Measurements from ENCODE around the gene ERC2. TPM values are rescaled to one million over a fixed set of nuclear protein-coding genes. Genes with fewer than 3 reads are reported as not detected.

Gene ERC2
- total RNA-seq, 3 donors from 2014 or later (not counting 1 experiment from before 2014, with no cell fraction given) = not detected

- 60% methylated on average over 11 of the region's 11 CpGs for WGBS (ENCODE audit: insufficient coverage)
- H3K4me1 ChIP-seq (ENCODE audit: control insufficient read depth, insufficient read depth, low read length) = no peaks in the 10 kb centered on the region
- Mint-ChIP-seq H3K4me1 (no peaks in the 10 kb centered on the region), H3K4me3 (no peak overlapping the region), H3K27me3 (ENCODE audit: low read depth in 2 of 2) (peaks cover 0 to 2% of the 10 kb centered on the region in 2 donors), H3K27ac (no peak overlapping the region), H3K36me3 (peaks cover 5% of the 10 kb centered on the region), H3K9me3 (peaks cover 2 to 8% of the 10 kb centered on the region in 2 donors)
- H3K27me3 ChIP-seq (ENCODE audit: control insufficient read depth, insufficient read depth, low read length) = no peaks in the 10 kb centered on the region
- ATAC-seq = no peak
- DNase-seq = no peak
- H3K4me3 ChIP-seq (ENCODE audit: low read length) = no peak overlapping the region
- no peaks in the 10 kb centered on the region for H3K36me3 ChIP-seq (ENCODE audit: control insufficient read depth, insufficient read depth, low read length)
- H3K27ac ChIP-seq (ENCODE audit: low read length) = no peak overlapping the region
- intact Hi-C loops (cut with micrococcal nuclease) = no loop called here
- no peaks in the 10 kb centered on the region for H3K9me3 ChIP-seq (ENCODE audit: control insufficient read depth, insufficient read depth, low read length)
- no peak for TF ChIP-seq CTCF (IDR thresholded peaks at IDR 0.05)
Measured at GRCh38 chr3:55554634-55555425, 913.4 kb downstream of the ERC2 start.

GRCh38 chr3:55551644-55552043, 916.6 kb downstream of the ERC2 start:
- Mint-ChIP-seq H3K27ac (no peak overlapping the region), H3K36me3 (peaks cover under 1% of the 10 kb centered on the region), H3K9me3 (peaks cover 0 to 2% of the 10 kb centered on the region in 2 donors), H3K4me3 (no peak overlapping the region), H3K4me1 (no peaks in the 10 kb centered on the region), H3K27me3 (ENCODE audit: low read depth in 2 of 2) (no peaks in the 10 kb centered on the region)
- Histone ChIP-seq H3K27ac (ENCODE audit: low read length) (no peak overlapping the region), H3K27me3 (ENCODE audit: control insufficient read depth, insufficient read depth, low read length) (no peaks in the 10 kb centered on the region), H3K9me3 (ENCODE audit: control insufficient read depth, insufficient read depth, low read length) (no peaks in the 10 kb centered on the region), H3K4me1 (ENCODE audit: control insufficient read depth, insufficient read depth, low read length) (no peaks in the 10 kb centered on the region), H3K4me3 (ENCODE audit: low read length) (no peak overlapping the region), H3K36me3 (ENCODE audit: control insufficient read depth, insufficient read depth, low read length) (no peaks in the 10 kb centered on the region)
- DNase-seq (no peak), ATAC-seq (no peak)
- WGBS (ENCODE audit: insufficient coverage) = 82% methylated on average over 3 of the region's 3 CpGs
- no peak for TF ChIP-seq CTCF (IDR thresholded peaks at IDR 0.05)
- intact Hi-C loops (cut with micrococcal nuclease) = no loop called here

- no peak for DNase-seq
- Histone ChIP-seq H3K27me3 (ENCODE audit: control insufficient read depth, insufficient read depth, low read length) (no peaks in the 10 kb centered on the region), H3K4me3 (ENCODE audit: low read length) (no peak overlapping the region), H3K9me3 (ENCODE audit: control insufficient read depth, insufficient read depth, low read length) (no peaks in the 10 kb centered on the region), H3K36me3 (ENCODE audit: control insufficient read depth, insufficient read depth, low read length) (no peaks in the 10 kb centered on the region), H3K4me1 (ENCODE audit: control insufficient read depth, insufficient read depth, low read length) (no peaks in the 10 kb centered on the region), H3K27ac (ENCODE audit: low read length) (no peak overlapping the region)
- TF ChIP-seq CTCF (IDR thresholded peaks at IDR 0.05) = no peak
- WGBS (ENCODE audit: insufficient coverage) = 83% methylated on average over 5 of the region's 6 CpGs
- Mint-ChIP-seq H3K9me3 (peaks cover 0 to 2% of the 10 kb centered on the region in 2 donors), H3K4me3 (no peak overlapping the region), H3K36me3 (no peaks in the 10 kb centered on the region), H3K27ac (no peak overlapping the region), H3K27me3 (ENCODE audit: low read depth in 2 of 2) (no peaks in the 10 kb centered on the region), H3K4me1 (no peaks in the 10 kb centered on the region)
- no peak for ATAC-seq
- intact Hi-C loops (cut with micrococcal nuclease) = no loop called here
Measured at GRCh38 chr3:55549177-55549576, 919.1 kb downstream of the ERC2 start.

Data from natural killer cell (primary cell).